Activated B cell treated with CpG ODN at 0.5 μM for 24 hours (primary cell): ENCODE measurements around the gene CYP2C9. TPM values are rescaled to one million over a fixed set of nuclear protein-coding genes. Genes with fewer than 3 reads are reported as not detected.
"Not testable (repeated sequence)": the region's sequence is repeated elsewhere in the genome, so short reads cannot be mapped to it uniquely, and the experiment has no call there.

Source experiments
- ATAC-seq: fragments of 200-7000 bp; cut with Tn5 transposase; one replicate; pipeline ENCODE4 v1.10.0; 2021; ENCODE audit warnings: low read depth, mild to moderate bottlenecking, moderate library complexity
- CTCF ChIA-PET: fragments of 350-600 bp; sonication (Branson Sonifier 250); formaldehyde crosslinking; loops from one replicate; lab custom pipeline; 2021; ENCODE audit warnings: antibody characterized with exemption; lab: Charles Lee
- POLR2A ChIA-PET: fragments of 350-600 bp; sonication (Branson Sonifier 250); formaldehyde crosslinking; loops from one replicate; lab custom pipeline; 2021; ENCODE audit warnings: antibody characterized with exemption; lab: Charles Lee
- DNase-seq: peaks from one replicate; pipeline ENCODE4 v3.0.0; 2022
- H3K27ac Mint-ChIP-seq: one replicate; pipeline ENCODE4 v1.8.0; 2020; ENCODE audit warnings: mixed read lengths
- H3K27me3 Mint-ChIP-seq: one replicate; pipeline ENCODE4 v1.8.0; 2021; ENCODE audit warnings: mixed read lengths
- H3K36me3 Mint-ChIP-seq: one replicate; pipeline ENCODE4 v1.8.0; 2021; ENCODE audit warnings: low read depth, mixed read lengths
- H3K4me1 Mint-ChIP-seq: one replicate; pipeline ENCODE4 v1.8.0; 2021; ENCODE audit warnings: mixed read lengths
- H3K4me3 Mint-ChIP-seq: one replicate; pipeline ENCODE4 v1.8.0; 2020; ENCODE audit warnings: mild to moderate bottlenecking, mixed read lengths
- H3K9me3 Mint-ChIP-seq: one replicate; pipeline ENCODE4 v1.8.0; 2020; ENCODE audit warnings: mixed read lengths
- intact Hi-C: fragments of 100-400 bp; cut with micrococcal nuclease; formaldehyde crosslinking; loops from one replicate; pipeline ENCODE4 v1.15.1; 2024
- total RNA-seq: library from RNA; stranded (reverse); gene quantifications from 2 replicates; pipeline ENCODE4 v1.2.3, GENCODE V29; 2022
- TF ChIP-seq, protein P1 (sequence below): fragments of 200-600 bp; IDR thresholded peaks from one replicate; pipeline ENCODE4 v1.8.0; 2022; ENCODE audit warnings: antibody characterized with exemption, mild to moderate bottlenecking

CYP2C9 gene
- total RNA-seq, 1 donor from 2014 or later = not detected

DNA sequence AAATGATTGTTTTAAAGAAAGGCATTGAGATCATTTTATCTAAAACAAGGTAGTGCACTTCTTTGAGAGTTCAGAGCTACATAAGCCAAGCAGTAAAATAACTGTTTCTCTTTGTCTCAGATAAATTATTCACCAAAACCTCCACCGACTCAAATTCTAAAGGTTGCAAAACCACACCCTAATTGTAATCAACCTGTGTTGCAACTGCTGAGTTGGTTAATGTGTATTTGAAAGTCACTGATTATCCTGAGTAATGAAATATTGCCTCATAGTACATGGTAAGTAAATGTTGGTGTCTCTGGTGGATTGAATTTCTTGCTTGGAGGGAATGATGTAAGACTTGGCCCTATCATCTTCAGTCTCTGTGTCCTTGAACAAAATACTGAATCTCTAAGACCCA is 35.9 kb upstream of the CYP2C9 start:
- ChIA-PET CTCF (no interaction called here), POLR2A (no interaction called here)
- ATAC-seq (no peak), DNase-seq (no peak)
- Mint-ChIP-seq H3K27me3 (no peaks in the 10 kb centered on the region), H3K36me3 (no peaks in the 10 kb centered on the region), H3K4me1 (no peaks in the 10 kb centered on the region), H3K4me3 (no peak overlapping the region), H3K27ac (no peak overlapping the region), H3K9me3 (peaks cover 5% of the 10 kb centered on the region)
- intact Hi-C loops = no loop called here
- TF ChIP-seq, protein P1, sequence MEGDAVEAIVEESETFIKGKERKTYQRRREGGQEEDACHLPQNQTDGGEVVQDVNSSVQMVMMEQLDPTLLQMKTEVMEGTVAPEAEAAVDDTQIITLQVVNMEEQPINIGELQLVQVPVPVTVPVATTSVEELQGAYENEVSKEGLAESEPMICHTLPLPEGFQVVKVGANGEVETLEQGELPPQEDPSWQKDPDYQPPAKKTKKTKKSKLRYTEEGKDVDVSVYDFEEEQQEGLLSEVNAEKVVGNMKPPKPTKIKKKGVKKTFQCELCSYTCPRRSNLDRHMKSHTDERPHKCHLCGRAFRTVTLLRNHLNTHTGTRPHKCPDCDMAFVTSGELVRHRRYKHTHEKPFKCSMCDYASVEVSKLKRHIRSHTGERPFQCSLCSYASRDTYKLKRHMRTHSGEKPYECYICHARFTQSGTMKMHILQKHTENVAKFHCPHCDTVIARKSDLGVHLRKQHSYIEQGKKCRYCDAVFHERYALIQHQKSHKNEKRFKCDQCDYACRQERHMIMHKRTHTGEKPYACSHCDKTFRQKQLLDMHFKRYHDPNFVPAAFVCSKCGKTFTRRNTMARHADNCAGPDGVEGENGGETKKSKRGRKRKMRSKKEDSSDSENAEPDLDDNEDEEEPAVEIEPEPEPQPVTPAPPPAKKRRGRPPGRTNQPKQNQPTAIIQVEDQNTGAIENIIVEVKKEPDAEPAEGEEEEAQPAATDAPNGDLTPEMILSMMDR = no peak

DNA sequence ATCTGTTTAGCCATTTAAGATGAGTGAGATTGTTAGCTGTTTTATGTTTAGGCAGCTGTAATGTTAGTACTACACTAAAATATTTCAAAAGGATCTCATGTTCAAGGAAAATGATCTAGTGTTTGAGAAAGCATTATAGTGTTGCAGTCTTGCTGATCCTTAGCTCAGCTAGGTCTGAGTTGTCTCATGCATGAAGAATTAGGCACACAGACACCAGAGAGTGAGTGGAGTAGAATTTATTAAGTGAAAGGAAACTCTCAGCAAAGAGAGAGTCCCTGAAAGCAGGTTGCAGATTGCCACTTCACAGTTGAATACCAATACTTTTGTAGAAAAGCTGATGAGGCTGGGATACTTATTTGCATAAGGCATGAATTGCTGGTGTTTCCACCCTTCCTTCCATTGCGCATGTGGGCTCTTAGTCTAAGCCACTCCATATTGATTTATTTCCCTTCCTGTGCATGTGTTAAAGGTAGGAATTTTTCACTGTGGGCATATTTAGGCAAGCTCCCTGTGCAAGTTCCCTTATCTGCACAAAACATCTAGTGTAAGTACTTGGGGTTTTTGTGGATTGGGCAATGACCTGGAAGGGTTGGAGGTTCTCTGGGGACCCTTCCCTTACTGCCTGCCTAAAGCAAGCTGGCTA is 33.8 kb upstream of the CYP2C9 start:
- H3K27me3 Mint-ChIP-seq, DNase-seq, H3K9me3 Mint-ChIP-seq, POLR2A ChIA-PET, H3K36me3 Mint-ChIP-seq, CTCF ChIA-PET, H3K4me3 Mint-ChIP-seq, H3K4me1 Mint-ChIP-seq, intact Hi-C loops, H3K27ac Mint-ChIP-seq, ATAC-seq: not testable (repeated sequence)

DNA sequence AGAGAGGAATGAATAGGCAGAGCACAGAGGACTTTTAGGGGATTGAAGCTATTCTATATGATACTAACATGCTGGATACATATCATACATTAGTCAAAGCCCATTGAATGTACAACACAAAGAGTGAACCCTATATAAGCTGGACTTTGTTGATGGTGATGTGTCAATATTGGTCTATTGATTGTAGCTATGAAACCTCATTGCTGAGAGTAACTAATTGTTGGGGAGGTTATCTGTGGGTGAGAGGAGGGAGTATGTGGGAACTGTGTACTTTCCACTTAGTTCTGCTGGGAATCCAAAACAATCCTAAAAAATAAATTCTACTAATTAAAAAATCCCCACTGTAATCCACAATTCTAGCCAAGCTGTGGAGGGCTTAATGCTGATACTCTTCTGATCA is 22.0 kb upstream of the CYP2C9 start:
- Mint-ChIP-seq H3K4me3 (no peak overlapping the region), H3K27me3 (no peaks in the 10 kb centered on the region), H3K9me3 (peaks cover 20% of the 10 kb centered on the region), H3K4me1 (no peaks in the 10 kb centered on the region), H3K36me3 (no peaks in the 10 kb centered on the region), H3K27ac (no peak overlapping the region)
- DNase-seq (no peak), ATAC-seq (no peak)
- ChIA-PET POLR2A (no interaction called here), CTCF (no interaction called here)
- TF ChIP-seq, protein P1 = no peak
- intact Hi-C loops = no loop called here

DNA sequence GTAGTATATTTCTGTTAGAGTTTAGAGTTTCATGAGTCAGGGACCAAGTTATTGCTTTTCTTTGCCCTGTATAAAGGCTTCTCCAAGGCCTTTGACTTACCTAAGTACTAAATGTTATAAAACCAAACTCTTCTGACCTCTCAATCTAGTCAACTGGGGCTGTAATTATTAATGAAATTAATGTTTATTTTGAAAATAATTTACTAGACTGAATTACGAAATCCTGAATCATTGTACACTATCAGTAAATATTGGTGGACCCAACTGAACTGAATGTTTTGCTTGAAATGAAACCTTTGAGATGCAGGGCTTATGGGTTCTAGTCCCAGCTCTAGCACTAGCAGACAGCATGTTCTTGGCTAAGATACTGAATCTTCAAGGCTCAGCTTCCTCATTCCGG is 1.7 kb upstream of the CYP2C9 start:
- Mint-ChIP-seq H3K4me3 (no peak overlapping the region), H3K36me3 (no peaks in the 10 kb centered on the region), H3K9me3 (peaks cover under 1% of the 10 kb centered on the region), H3K4me1 (no peaks in the 10 kb centered on the region), H3K27ac (no peak overlapping the region), H3K27me3 (peaks cover 1% of the 10 kb centered on the region)
- ATAC-seq (no peak), DNase-seq (no peak)
- CTCF ChIA-PET = no interaction called here
- TF ChIP-seq, protein P1 = no peak
- intact Hi-C loops = no loop called here
- POLR2A ChIA-PET = no interaction called here

DNA sequence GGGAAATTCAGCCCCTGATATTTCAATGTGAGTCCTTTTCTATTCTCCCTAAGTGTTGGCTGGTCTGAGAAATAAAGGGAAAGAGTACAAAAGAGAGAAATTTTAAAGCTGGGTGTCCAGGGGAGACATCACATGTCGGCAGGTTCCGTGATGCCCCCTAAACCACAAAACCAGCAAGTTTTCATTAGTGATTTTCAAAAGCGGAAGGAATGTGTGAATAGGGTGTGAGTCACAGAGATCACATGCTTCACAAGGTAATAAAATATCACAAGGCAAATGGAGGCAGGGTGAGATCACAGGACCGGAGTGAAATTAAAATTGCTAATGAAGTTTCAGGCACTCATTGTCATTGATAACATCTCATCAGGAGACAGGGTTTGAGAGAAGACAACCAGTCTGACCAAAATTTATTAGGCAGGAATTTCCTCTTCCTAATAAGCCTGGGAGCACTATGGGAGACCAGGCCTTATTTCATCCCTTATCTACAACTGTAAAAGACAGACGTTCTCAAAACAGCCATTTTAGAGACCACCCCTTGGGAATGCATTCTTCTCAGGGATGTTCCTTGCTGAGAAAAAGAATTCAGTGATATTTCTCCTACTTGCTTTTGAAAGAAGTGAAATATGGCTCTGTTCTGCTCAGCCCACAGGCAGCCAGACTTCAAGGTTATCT is 5.1 kb downstream of the CYP2C9 start:
- CTCF ChIA-PET, intact Hi-C loops, ATAC-seq, H3K36me3 Mint-ChIP-seq, H3K4me3 Mint-ChIP-seq, H3K27ac Mint-ChIP-seq, POLR2A ChIA-PET, H3K4me1 Mint-ChIP-seq, DNase-seq, H3K27me3 Mint-ChIP-seq: not testable (repeated sequence)
- peaks cover 11% of the 10 kb centered on the region for H3K9me3 Mint-ChIP-seq

DNA sequence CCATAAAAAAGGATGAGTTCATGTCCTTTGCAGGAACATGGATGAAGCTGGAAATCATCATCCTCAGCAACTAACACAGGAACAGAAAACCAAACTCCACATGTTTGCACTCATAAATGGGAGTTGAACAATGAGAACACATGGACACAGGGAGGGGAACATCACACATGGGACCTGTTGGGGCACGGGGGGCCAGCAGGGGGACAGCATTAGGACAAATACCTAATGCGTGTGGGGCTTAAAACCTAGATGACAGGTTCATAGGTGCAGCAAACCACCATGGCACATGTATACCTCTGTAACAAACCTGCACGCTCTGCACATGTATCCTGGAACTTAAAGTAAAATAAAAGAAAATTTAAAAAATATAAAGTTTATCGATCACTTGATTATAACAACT is 7.7 kb downstream of the CYP2C9 start:
- intact Hi-C loops = not testable (repeated sequence)

More for the DNA sequence above, 7.7 kb downstream of the CYP2C9 start:
- peaks cover 11% of the 10 kb centered on the region for H3K9me3 Mint-ChIP-seq
- H3K36me3 Mint-ChIP-seq, DNase-seq, POLR2A ChIA-PET, CTCF ChIA-PET, ATAC-seq, H3K4me1 Mint-ChIP-seq, H3K4me3 Mint-ChIP-seq, H3K27ac Mint-ChIP-seq, H3K27me3 Mint-ChIP-seq: not testable (repeated sequence)
